Measurements from ENCODE around the gene SPEM1. TPM values are rescaled to one million over a fixed set of nuclear protein-coding genes. Genes with fewer than 3 reads are reported as not detected.

Gene SPEM1
- total RNA-seq, 1 donor from 2014 or later: 0.23 TPM

DNA sequence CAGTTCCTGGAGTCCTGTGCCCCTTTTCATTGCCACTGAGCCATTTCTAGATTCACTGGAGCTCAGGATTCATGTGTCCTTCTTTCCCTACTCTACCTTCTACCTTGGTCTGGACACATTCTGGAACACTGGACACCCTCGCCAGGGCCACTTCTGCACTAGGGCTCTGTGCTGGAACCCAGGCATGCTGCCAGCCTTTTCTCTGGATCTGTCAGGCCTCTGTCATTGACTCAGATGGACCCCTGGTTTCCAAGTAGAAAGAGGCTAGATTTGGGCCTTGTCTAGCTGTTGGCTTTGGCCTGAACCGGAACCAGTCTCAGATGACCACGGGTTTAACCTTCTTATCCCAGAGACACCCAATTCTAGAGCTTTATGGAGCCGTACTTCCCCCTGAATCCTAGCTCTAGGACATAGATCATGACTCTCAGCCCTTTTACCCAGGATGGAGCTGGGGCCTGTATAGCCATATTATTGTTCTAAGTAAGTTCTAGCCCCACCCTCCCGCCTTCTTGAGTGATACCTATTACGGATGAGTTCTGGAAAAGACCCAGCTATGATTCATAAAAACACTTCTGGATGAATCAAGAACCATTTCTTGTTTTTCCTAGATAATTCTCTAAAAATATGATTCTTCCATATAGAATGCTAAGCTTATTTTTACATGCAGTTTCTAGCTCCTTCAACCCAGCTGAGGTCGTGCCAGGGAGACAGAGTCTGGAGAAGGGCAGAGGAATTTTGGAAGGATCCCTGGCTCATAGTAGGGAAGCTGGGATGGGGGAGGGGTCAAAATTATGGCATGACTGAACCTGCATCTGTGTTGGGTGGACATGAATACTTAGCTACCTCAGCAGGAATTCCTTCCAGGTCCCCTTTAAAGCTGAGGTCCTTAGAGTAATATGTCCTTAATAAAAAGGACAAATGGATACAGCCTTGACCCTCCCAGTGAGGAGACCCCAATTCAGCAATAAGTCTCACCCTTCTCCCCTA lies 23.7 kb downstream of the SPEM1 start:
- H3K36me3 ChIP-seq (ENCODE audit: insufficient read depth, low read length): no peaks in the 10 kb centered on the region
- H3K4me2 ChIP-seq (ENCODE audit: low read length): peak overlapping the region; percentile 6
- Mint-ChIP-seq H3K27ac (ENCODE audit: unreplicated experiment) (no peak overlapping the region), H3K27me3 (ENCODE audit: low read depth, unreplicated experiment) (peaks cover 8% of the 10 kb centered on the region), H3K4me1 (ENCODE audit: low read depth, unreplicated experiment) (peaks cover 13% of the 10 kb centered on the region), H3K4me3 (ENCODE audit: unreplicated experiment) (peak overlapping the region; percentile 54), H3K36me3 (ENCODE audit: low read depth, unreplicated experiment) (peaks cover 26% of the 10 kb centered on the region), H3K9me3 (ENCODE audit: unreplicated experiment) (peaks cover 7% of the 10 kb centered on the region)
- H3K27ac ChIP-seq (ENCODE audit: low read depth, low read length): no peak overlapping the region
- H3K27me3 ChIP-seq (ENCODE audit: insufficient read depth, low read length): peaks cover 39% of the 10 kb centered on the region
- H3K9me3 ChIP-seq (ENCODE audit: insufficient read depth, low read depth, low read length): no peaks in the 10 kb centered on the region
- H3K4me3 ChIP-seq (ENCODE audit: insufficient read depth, low read depth, low read length): no peak overlapping the region
- no peak overlapping the region for H2AFZ ChIP-seq (ENCODE audit: low read depth, low read length)
- no peaks in the 10 kb centered on the region for H3K79me2 ChIP-seq (ENCODE audit: insufficient read depth, low read length)
- no peak overlapping the region for H3K9ac ChIP-seq (ENCODE audit: low read length)
- DNase-seq (ENCODE audit: low read depth): peak; percentile 57
- FAIRE-seq: peak; percentile 5
- TF ChIP-seq, protein P1, sequence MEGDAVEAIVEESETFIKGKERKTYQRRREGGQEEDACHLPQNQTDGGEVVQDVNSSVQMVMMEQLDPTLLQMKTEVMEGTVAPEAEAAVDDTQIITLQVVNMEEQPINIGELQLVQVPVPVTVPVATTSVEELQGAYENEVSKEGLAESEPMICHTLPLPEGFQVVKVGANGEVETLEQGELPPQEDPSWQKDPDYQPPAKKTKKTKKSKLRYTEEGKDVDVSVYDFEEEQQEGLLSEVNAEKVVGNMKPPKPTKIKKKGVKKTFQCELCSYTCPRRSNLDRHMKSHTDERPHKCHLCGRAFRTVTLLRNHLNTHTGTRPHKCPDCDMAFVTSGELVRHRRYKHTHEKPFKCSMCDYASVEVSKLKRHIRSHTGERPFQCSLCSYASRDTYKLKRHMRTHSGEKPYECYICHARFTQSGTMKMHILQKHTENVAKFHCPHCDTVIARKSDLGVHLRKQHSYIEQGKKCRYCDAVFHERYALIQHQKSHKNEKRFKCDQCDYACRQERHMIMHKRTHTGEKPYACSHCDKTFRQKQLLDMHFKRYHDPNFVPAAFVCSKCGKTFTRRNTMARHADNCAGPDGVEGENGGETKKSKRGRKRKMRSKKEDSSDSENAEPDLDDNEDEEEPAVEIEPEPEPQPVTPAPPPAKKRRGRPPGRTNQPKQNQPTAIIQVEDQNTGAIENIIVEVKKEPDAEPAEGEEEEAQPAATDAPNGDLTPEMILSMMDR (IDR thresholded peaks at IDR 0.05; ENCODE audit: insufficient read depth, low read depth, low read length): no peak
- TF ChIP-seq EZH2 (IDR thresholded peaks at IDR 0.05; ENCODE audit: insufficient read depth, low read length): no peak
- peaks cover 3% of the 10 kb centered on the region for H4K20me1 ChIP-seq (ENCODE audit: insufficient read depth, low read length)
- peaks cover 18% of the 10 kb centered on the region for H3K4me1 ChIP-seq (ENCODE audit: insufficient read depth, low read length)

DNA sequence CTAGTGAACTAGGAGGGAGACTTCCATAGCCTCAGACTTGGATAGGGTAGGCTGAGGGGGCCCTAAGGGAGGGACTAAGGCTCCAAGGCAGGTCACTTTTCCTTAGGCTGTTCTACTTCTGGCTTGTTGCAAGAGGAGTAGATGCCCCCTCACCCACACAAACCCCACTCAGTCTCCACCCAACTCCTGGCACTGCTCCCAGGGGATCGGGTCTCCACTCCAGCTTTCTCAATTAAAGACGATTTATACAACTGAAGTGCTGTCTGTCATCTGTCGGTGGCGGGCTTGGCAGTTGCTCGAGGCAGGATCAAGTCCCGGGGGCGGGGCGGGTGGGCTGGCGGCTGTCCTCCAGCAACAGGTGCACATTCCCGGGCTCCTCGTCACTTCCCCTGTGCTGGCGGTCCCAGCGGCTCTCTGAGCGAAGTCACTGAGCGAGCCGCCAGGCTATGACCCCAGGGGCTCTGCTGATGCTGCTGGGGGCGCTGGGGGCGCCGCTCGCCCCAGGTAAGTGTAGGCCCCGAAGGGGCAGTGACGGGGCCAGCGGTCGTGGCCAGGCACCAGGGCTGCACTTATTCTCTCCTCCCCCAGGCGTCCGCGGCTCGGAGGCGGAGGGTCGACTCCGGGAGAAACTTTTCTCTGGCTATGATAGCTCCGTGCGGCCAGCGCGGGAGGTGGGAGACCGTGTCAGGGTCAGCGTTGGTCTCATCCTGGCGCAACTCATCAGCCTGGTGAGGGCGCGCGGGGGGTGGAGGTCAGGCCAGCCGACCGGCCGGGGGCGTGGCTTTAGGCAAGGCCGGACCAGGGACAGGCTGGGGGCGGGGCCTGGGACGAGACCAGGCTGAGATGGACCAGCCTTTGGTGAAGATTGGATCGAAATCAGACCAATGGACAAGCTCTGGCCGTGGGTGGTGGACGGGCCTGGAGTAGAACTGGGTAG lies 24.8 kb downstream of the SPEM1 start, which contains the start of gene CHRNB1:
Gene CHRNB1 (plus strand): TSS at position 380 of the 937 bp plus-strand sequence. CDS start 67 bp downstream, at position 447.
- no peak for FAIRE-seq
- no peak within 1 kb of the TSS for H3K9ac ChIP-seq (ENCODE audit: low read length)
- no peak within 1 kb of the TSS for H3K27ac ChIP-seq (ENCODE audit: low read depth, low read length)
- Mint-ChIP-seq H3K27ac (ENCODE audit: unreplicated experiment) (peak within 1 kb of the TSS; percentile 50), H3K4me3 (ENCODE audit: unreplicated experiment) (peak within 1 kb of the TSS; percentile 73), H3K4me1 (ENCODE audit: low read depth, unreplicated experiment) (peaks cover 9% of the 10 kb centered on the region), H3K36me3 (ENCODE audit: low read depth, unreplicated experiment) (peaks cover 25% of the 10 kb centered on the region), H3K9me3 (ENCODE audit: unreplicated experiment) (peaks cover 7% of the 10 kb centered on the region), H3K27me3 (ENCODE audit: low read depth, unreplicated experiment) (peaks cover 8% of the 10 kb centered on the region)
- H3K79me2 ChIP-seq (ENCODE audit: insufficient read depth, low read length): no peaks in the 10 kb centered on the region
- H3K4me2 ChIP-seq (ENCODE audit: low read length): peak within 1 kb of the TSS; percentile 83
- no peaks in the 10 kb centered on the region for H3K9me3 ChIP-seq (ENCODE audit: insufficient read depth, low read depth, low read length)
- peaks cover 18% of the 10 kb centered on the region for H3K4me1 ChIP-seq (ENCODE audit: insufficient read depth, low read length)
- no peak for TF ChIP-seq EZH2 (IDR thresholded peaks at IDR 0.05; ENCODE audit: insufficient read depth, low read length)
- TF ChIP-seq, protein P1 (IDR thresholded peaks at IDR 0.05; ENCODE audit: insufficient read depth, low read depth, low read length): no peak
- peaks cover 30% of the 10 kb centered on the region for H3K27me3 ChIP-seq (ENCODE audit: insufficient read depth, low read length)
- no peaks in the 10 kb centered on the region for H3K36me3 ChIP-seq (ENCODE audit: insufficient read depth, low read length)
- H4K20me1 ChIP-seq (ENCODE audit: insufficient read depth, low read length): no peaks in the 10 kb centered on the region
- no peak for DNase-seq (ENCODE audit: low read depth)
- H3K4me3 ChIP-seq (ENCODE audit: insufficient read depth, low read depth, low read length): peak within 1 kb of the TSS; percentile 54
- H2AFZ ChIP-seq (ENCODE audit: low read depth, low read length): peak within 1 kb of the TSS; percentile 63

All from astrocyte (in vitro differentiated cells and primary cell).